HepG2 (cell line): ENCODE data around the gene FBXW2. TPM values are rescaled to one million over a fixed set of nuclear protein-coding genes. Genes with fewer than 3 reads are reported as not detected.

Experiments used
- ARHGAP35 ChIP-seq: sonication (generic); formaldehyde crosslinking; IDR thresholded peaks from 2 replicates; pipeline ENCODE4 v1.9.0; 2022; ENCODE audit warnings: mild to moderate bottlenecking, inconsistent platforms, moderate library complexity, missing genetic modification reagents, borderline replicate concordance
- CENPT ChIP-seq: sonication (generic); formaldehyde crosslinking; IDR thresholded peaks from 2 replicates; pipeline ENCODE4 v1.8.0; 2022; ENCODE audit warnings: low read depth, mild to moderate bottlenecking, moderate library complexity, missing genetic modification reagents
- DNMT1 ChIP-seq: sonication (generic); formaldehyde crosslinking; IDR thresholded peaks from 2 replicates; pipeline ENCODE4 v1.5.1; 2020; ENCODE audit warnings: mild to moderate bottlenecking, missing genetic modification reagents
- FOXO1 ChIP-seq: sonication (generic); formaldehyde crosslinking; IDR thresholded peaks from 2 replicates; pipeline ENCODE4 v1.4.0; 2020; ENCODE audit warnings: missing genetic modification reagents
- GABPA ChIP-seq, 2 experiments: IDR thresholded peaks; 2 replicates each; pipeline ENCODE4 v1.6.1; 2011 to 2016; ENCODE audit warnings: low read depth in 2 of 2, low read length in 1 of 2, missing biosample characterization in 1 of 2, missing genetic modification characterization in 1 of 2
- HOXD1 ChIP-seq: sonication (generic); formaldehyde crosslinking; IDR thresholded peaks from 2 replicates; pipeline ENCODE4 v1.5.0; 2020; ENCODE audit warnings: missing genetic modification reagents
- MBNL3 ChIP-seq: fragments of 250-450 bp; sonication (Bioruptor Pico); conservative IDR thresholded peaks from 2 replicates; pipeline ENCODE4 v1.8.0; 2022; ENCODE audit warnings: mild to moderate bottlenecking, inconsistent platforms
- NR1H2 ChIP-seq: sonication (generic); formaldehyde crosslinking; IDR thresholded peaks from 2 replicates; pipeline ENCODE4 v1.8.1; 2022; ENCODE audit warnings: low read depth, missing genetic modification reagents, borderline replicate concordance
- SALL2 ChIP-seq: sonication (generic); formaldehyde crosslinking; IDR thresholded peaks from 2 replicates; pipeline ENCODE4 v1.8.1; 2023; ENCODE audit warnings: mild to moderate bottlenecking, missing genetic modification reagents, inconsistent platforms
- ZFP1 ChIP-seq: IDR thresholded peaks from 2 replicates; pipeline ENCODE4 v1.6.1; 2016
- ZKSCAN1 ChIP-seq: fragments of 150-350 bp; IDR thresholded peaks from 2 replicates; pipeline ENCODE4 v1.6.1; 2014; ENCODE audit warnings: low read length
- ZNF101 ChIP-seq: sonication (generic); formaldehyde crosslinking; IDR thresholded peaks from 2 replicates; pipeline ENCODE4 v1.4.0; 2020; ENCODE audit warnings: mild to moderate bottlenecking, low read depth, missing genetic modification reagents, borderline replicate concordance
- ZNF12 ChIP-seq: sonication (generic); formaldehyde crosslinking; IDR thresholded peaks from 2 replicates; pipeline ENCODE4 v1.5.0; 2020; ENCODE audit warnings: missing genetic modification reagents
- ZNF160 ChIP-seq: sonication (generic); formaldehyde crosslinking; IDR thresholded peaks from 2 replicates; pipeline ENCODE4 v1.8.0; 2022; ENCODE audit warnings: mild to moderate bottlenecking, inconsistent platforms, missing genetic modification reagents
- ZNF296 ChIP-seq: sonication (generic); formaldehyde crosslinking; conservative IDR thresholded peaks from 2 replicates; pipeline ENCODE4 v1.5.0; 2020; ENCODE audit warnings: mild to moderate bottlenecking, missing genetic modification reagents
- ZNF432 ChIP-seq: sonication (generic); formaldehyde crosslinking; IDR thresholded peaks from 2 replicates; pipeline ENCODE4 v1.5.0; 2020; ENCODE audit warnings: missing genetic modification reagents, mild to moderate bottlenecking, borderline replicate concordance
- ZNF496 ChIP-seq: sonication (generic); formaldehyde crosslinking; IDR thresholded peaks from 2 replicates; pipeline ENCODE4 v1.8.1; 2023; ENCODE audit warnings: mild to moderate bottlenecking, moderate library complexity, missing genetic modification reagents; ENCODE audit not compliant: insufficient replicate concordance
- ZNF598 ChIP-seq: sonication (generic); formaldehyde crosslinking; IDR thresholded peaks from 2 replicates; pipeline ENCODE4 v1.5.1; 2020; ENCODE audit warnings: mild to moderate bottlenecking, missing genetic modification reagents, borderline replicate concordance
- ZNF619 ChIP-seq: sonication (generic); formaldehyde crosslinking; IDR thresholded peaks from 2 replicates; pipeline ENCODE4 v1.4.0; 2020; ENCODE audit warnings: mild to moderate bottlenecking, missing genetic modification reagents
- ZNF816 ChIP-seq: sonication (generic); formaldehyde crosslinking; IDR thresholded peaks from 2 replicates; pipeline ENCODE4 v1.8.0; 2022; ENCODE audit warnings: missing genetic modification reagents, mild to moderate bottlenecking, borderline replicate concordance
- polyA plus RNA-seq, 8 experiments: library from polyadenylated mRNA; depleted of rRNA in 3 of 8; stranded (reverse) in 7 of 8; unstranded in 1 of 8; fragments of >200 nt; fragmentation: Illumina TruSeq in 4 of 8; extraction: Trizol in 4 of 8; gene quantifications; 2 replicates each; pipeline versions ENCODE4 v1.2.1 to v1.2.3, GENCODE V29; 2011 to 2016; ENCODE audit warnings: low read depth in 4 of 8, missing spikeins in 1 of 8, mixed read lengths in 1 of 8; ENCODE audit not compliant: insufficient read depth in 1 of 8
- total RNA-seq, 5 experiments: library from RNA; depleted of rRNA; stranded (reverse); fragments of >200 nt; fragmentation: Illumina TruSeq; extraction: Trizol; gene quantifications; 2 replicates each; pipeline ENCODE4 v1.2.3, GENCODE V29; 2016; ENCODE audit warnings: low read depth in 1 of 5
- TF ChIP-seq, protein P1 (sequence below): sonication (generic); formaldehyde crosslinking; IDR thresholded peaks from 2 replicates; pipeline ENCODE4 v1.4.0; 2020; ENCODE audit warnings: missing genetic modification reagents; ENCODE audit errors: not compliant biosample characterization
- TF ChIP-seq, protein P2 (sequence below), 2 experiments: sonication (generic) in 1 of 2; formaldehyde crosslinking in 1 of 2; IDR thresholded peaks; 2 replicates each; pipeline versions ENCODE4 v1.6.1 to v1.9.0; 2014 to 2022; ENCODE audit warnings: antibody characterized with exemption in 1 of 2, borderline replicate concordance in 1 of 2, inconsistent platforms in 1 of 2, low read depth in 1 of 2, missing genetic modification reagents in 1 of 2
- TF ChIP-seq, protein P3 (sequence below): sonication (generic); formaldehyde crosslinking; IDR thresholded peaks from 2 replicates; pipeline ENCODE4 v1.4.0; 2020; ENCODE audit warnings: missing genetic modification reagents

The FBXW2 gene
- total and polyA plus RNA-seq, 2 of the 13 experiments (the other 11 are each of a cell fraction or from before 2014, with no cell fraction given): 35.4 to 43.1 TPM

DNA sequence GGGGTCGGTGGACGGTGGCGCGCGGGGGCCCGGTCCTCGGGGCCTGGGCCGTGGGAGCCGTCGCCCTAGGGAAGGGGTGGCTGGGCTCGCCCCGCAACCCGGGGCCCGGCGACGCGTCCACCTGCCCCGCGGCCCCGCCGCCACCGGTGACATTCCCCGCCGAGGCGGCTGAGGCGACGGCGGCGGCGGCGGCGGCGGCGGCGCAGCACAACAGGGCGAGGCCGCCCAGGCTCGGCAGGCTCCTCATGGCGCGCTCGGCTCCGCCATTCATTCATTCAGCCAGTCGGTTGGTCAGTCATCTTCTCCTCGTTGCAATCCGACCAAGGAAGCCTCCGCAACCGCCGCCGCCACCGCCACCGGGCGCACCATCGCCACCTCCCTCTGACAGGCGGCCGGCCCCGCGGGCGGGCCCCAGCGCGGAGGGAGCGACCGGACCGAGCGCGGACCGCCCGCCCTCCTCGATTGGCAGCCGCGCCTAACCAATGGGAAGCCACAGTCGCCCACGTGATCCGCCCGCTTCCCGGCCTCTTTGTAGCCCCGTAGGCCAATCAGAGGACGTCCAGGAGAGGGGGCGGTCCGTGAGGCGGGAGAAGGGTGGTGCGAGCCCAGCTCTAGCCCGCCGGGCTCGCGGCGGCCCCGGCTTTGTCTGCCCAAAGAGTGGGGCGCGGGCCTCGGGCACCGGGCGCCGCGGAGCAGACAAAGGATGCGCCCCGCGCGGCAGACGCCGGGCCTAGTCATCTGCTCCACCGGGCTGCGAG is 78.9 kb downstream of the FBXW2 start, which contains the start of gene MEGF9 (continued):
- TF ChIP-seq, protein P1, sequence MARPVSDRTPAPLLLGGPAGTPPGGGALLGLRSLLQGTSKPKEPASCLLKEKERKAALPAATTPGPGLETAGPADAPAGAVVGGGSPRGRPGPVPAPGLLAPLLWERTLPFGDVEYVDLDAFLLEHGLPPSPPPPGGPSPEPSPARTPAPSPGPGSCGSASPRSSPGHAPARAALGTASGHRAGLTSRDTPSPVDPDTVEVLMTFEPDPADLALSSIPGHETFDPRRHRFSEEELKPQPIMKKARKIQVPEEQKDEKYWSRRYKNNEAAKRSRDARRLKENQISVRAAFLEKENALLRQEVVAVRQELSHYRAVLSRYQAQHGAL: no peak
- TF ChIP-seq SALL2: peak; percentile 43; the same call in 1 of the 2 replicates
- no peak for TF ChIP-seq ZNF816 (CRISPR knock-in tag)
- no peak for TF ChIP-seq MBNL3 (CRISPR knock-in tag)
- no peak for TF ChIP-seq ZNF496 (CRISPR knock-in tag)
- no peak for TF ChIP-seq GABPA (IDR thresholded peaks at IDR 0.05; ENCODE audit: low read depth, low read length)
- TF ChIP-seq GABPA (CRISPR knock-in tag; IDR thresholded peaks at IDR 0.05; ENCODE audit: low read depth): peak; percentile 42; the same call in 1 of the 2 replicates
- TF ChIP-seq ZNF296 (CRISPR knock-in tag): no peak
- TF ChIP-seq FOXO1 (CRISPR knock-in tag): no peak
- TF ChIP-seq HOXD1 (CRISPR knock-in tag): no peak
- TF ChIP-seq ZKSCAN1: no peak
- peak; percentile 42; the same call in 1 of the 2 replicates for TF ChIP-seq ZNF598 (CRISPR knock-in tag)
- TF ChIP-seq ZNF101 (CRISPR knock-in tag): no peak
- TF ChIP-seq ZNF432: no peak
- no peak for TF ChIP-seq DNMT1 (CRISPR knock-in tag)
- TF ChIP-seq, protein P2, sequence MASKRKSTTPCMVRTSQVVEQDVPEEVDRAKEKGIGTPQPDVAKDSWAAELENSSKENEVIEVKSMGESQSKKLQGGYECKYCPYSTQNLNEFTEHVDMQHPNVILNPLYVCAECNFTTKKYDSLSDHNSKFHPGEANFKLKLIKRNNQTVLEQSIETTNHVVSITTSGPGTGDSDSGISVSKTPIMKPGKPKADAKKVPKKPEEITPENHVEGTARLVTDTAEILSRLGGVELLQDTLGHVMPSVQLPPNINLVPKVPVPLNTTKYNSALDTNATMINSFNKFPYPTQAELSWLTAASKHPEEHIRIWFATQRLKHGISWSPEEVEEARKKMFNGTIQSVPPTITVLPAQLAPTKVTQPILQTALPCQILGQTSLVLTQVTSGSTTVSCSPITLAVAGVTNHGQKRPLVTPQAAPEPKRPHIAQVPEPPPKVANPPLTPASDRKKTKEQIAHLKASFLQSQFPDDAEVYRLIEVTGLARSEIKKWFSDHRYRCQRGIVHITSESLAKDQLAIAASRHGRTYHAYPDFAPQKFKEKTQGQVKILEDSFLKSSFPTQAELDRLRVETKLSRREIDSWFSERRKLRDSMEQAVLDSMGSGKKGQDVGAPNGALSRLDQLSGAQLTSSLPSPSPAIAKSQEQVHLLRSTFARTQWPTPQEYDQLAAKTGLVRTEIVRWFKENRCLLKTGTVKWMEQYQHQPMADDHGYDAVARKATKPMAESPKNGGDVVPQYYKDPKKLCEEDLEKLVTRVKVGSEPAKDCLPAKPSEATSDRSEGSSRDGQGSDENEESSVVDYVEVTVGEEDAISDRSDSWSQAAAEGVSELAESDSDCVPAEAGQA (IDR thresholded peaks at IDR 0.05; ENCODE audit: low read depth): no peak
- TF ChIP-seq, protein P2 (CRISPR knock-in tag; IDR thresholded peaks at IDR 0.05; ENCODE audit: borderline replicate concordance): no peak
- TF ChIP-seq ZNF12 (CRISPR knock-in tag): no peak
- TF ChIP-seq ZNF619: no peak
- no peak for TF ChIP-seq ARHGAP35
- no peak for TF ChIP-seq NR1H2 (CRISPR knock-in tag)
- no peak for TF ChIP-seq ZNF160 (CRISPR knock-in tag)
- TF ChIP-seq CENPT (CRISPR knock-in tag): no peak
- TF ChIP-seq ZFP1 (CRISPR knock-in tag): no peak
- TF ChIP-seq, protein P3, sequence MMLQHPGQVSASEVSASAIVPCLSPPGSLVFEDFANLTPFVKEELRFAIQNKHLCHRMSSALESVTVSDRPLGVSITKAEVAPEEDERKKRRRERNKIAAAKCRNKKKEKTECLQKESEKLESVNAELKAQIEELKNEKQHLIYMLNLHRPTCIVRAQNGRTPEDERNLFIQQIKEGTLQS (CRISPR knock-in tag): no peak
